Glomerular visceral epithelial cell (primary cell): ENCODE measurements around the gene PRKCE.

Experiments used
- DNase-seq: peaks from one replicate; pipeline ENCODE4 v3.0.0-alpha.2; 2016; ENCODE audit errors: extremely low spot score

PRKCE gene

GRCh38 chr2:45834372-45834771 is 182.9 kb downstream of the PRKCE start:
- no peak for DNase-seq

- DNase-seq, result no peak
These were observed 183.4 kb downstream of the PRKCE start for GRCh38 chr2:45834858-45835257.

- DNase-seq, result no peak
These were observed 184.8 kb downstream of the PRKCE start for GRCh38 chr2:45836316-45836715.

GRCh38 chr2:45836740-45837139 is 185.3 kb downstream of the PRKCE start:
- no peak for DNase-seq

- DNase-seq, result no peak
These were observed 186.4 kb downstream of the PRKCE start for GRCh38 chr2:45837812-45838341.

- DNase-seq, result no peak
These were observed 188.2 kb downstream of the PRKCE start for GRCh38 chr2:45839508-45840251.

- no peak for DNase-seq
These were observed 189.0 kb downstream of the PRKCE start for GRCh38 chr2:45840481-45840880.

GRCh38 chr2:45841752-45842407 is 190.4 kb downstream of the PRKCE start:
- DNase-seq, result no peak

- no peak for DNase-seq
These were observed 191.7 kb downstream of the PRKCE start for GRCh38 chr2:45843136-45843535.

GRCh38 chr2:45844796-45845457 is 193.5 kb downstream of the PRKCE start:
- no peak for DNase-seq

- DNase-seq, result no peak
These were observed 194.1 kb downstream of the PRKCE start for GRCh38 chr2:45845566-45845965.

GRCh38 chr2:45849491-45850283 is 198.2 kb downstream of the PRKCE start:
- no peak for DNase-seq

- DNase-seq, result no peak
These were observed 199.1 kb downstream of the PRKCE start for GRCh38 chr2:45850558-45850957.

- DNase-seq, result no peak
These were observed 199.6 kb downstream of the PRKCE start for GRCh38 chr2:45851111-45851510.

GRCh38 chr2:45851576-45852304 is 200.3 kb downstream of the PRKCE start:
- peak; percentile 29 for DNase-seq

- DNase-seq, result no peak
These were observed 201.1 kb downstream of the PRKCE start for GRCh38 chr2:45852450-45853150.

GRCh38 chr2:45855374-45855773 is 203.9 kb downstream of the PRKCE start:
- no peak for DNase-seq

- no peak for DNase-seq
These were observed 205.2 kb downstream of the PRKCE start for GRCh38 chr2:45856391-45857274.

GRCh38 chr2:45857275-45857609 is 205.8 kb downstream of the PRKCE start:
- DNase-seq, result no peak
